IMR-90 (cell line): Measurements from ENCODE around the gene CHN1.

Source experiments
- CEBPB ChIP-seq: IDR thresholded peaks from 2 replicates; pipeline ENCODE4 v1.6.1; 2012; ENCODE audit warnings: low read depth, low read length, improper control_type of control experiment
- CHD1 ChIP-seq: IDR thresholded peaks from 2 replicates; pipeline ENCODE4 v1.6.1; 2012; ENCODE audit warnings: low read depth, low read length, improper control_type of control experiment
- CTCF ChIP-seq: conservative IDR thresholded peaks from 2 replicates; pipeline ENCODE4 v1.5.1; 2012; ENCODE audit warnings: mild to moderate bottlenecking, low read depth, low read length, improper control_type of control experiment
- ELK1 ChIP-seq: fragments of 150-350 bp; IDR thresholded peaks from 2 replicates; pipeline ENCODE4 v1.6.1; 2016; ENCODE audit warnings: low read depth, mild to moderate bottlenecking, low read length, moderate library complexity, borderline replicate concordance
- FOS ChIP-seq: fragments of 150-350 bp; IDR thresholded peaks from 2 replicates; pipeline ENCODE4 v1.6.1; 2016; ENCODE audit warnings: low read depth, low read length
- MAFK ChIP-seq: IDR thresholded peaks from 2 replicates; pipeline ENCODE4 v1.6.1; 2012; ENCODE audit warnings: low read depth, low read length, improper control_type of control experiment
- MAZ ChIP-seq: IDR thresholded peaks from 2 replicates; pipeline ENCODE4 v1.6.1; 2012; ENCODE audit warnings: low read depth, mild to moderate bottlenecking, low read length, improper control_type of control experiment, moderate library complexity, borderline replicate concordance
- MXI1 ChIP-seq: IDR thresholded peaks from 2 replicates; pipeline ENCODE4 v1.6.1; 2012; ENCODE audit warnings: low read depth, mild to moderate bottlenecking, low read length, moderate library complexity, borderline replicate concordance
- POLR2A ChIP-seq: IDR thresholded peaks from 2 replicates; pipeline ENCODE4 v1.6.1; 2012; ENCODE audit warnings: mild to moderate bottlenecking, low read depth, low read length
- RAD21 ChIP-seq: IDR thresholded peaks from 2 replicates; pipeline ENCODE4 v1.6.1; 2012; ENCODE audit warnings: low read length, improper control_type of control experiment
- RCOR1 ChIP-seq: IDR thresholded peaks from 2 replicates; pipeline ENCODE4 v1.6.1; 2012; ENCODE audit warnings: mild to moderate bottlenecking, low read length, improper control_type of control experiment; ENCODE audit not compliant: insufficient replicate concordance
- SMC3 ChIP-seq: fragments of 150-350 bp; IDR thresholded peaks from 2 replicates; pipeline ENCODE4 v1.6.1; 2016; ENCODE audit warnings: low read depth, mild to moderate bottlenecking, antibody characterized with exemption, low read length, moderate library complexity
- USF2 ChIP-seq: fragments of 150-350 bp; IDR thresholded peaks from 2 replicates; pipeline ENCODE4 v1.6.1; 2017; ENCODE audit warnings: mild to moderate bottlenecking, antibody characterized with exemption, low read length, low read depth

- TF ChIP-seq CTCF (no peak), POLR2A (no peak), SMC3 (no peak), FOS (no peak), CHD1 (no peak), MXI1 (no peak), ELK1 (no peak), RAD21 (no peak), CEBPB (no peak), MAZ (no peak), MAFK (no peak), RCOR1 (no peak), USF2 (no peak)
Observed at GRCh38 chr2:174994381-174994780, 10.8 kb downstream of the CHN1 start.
